CD4-positive, alpha-beta T cell treated with Interferon gamma for 1 hour (primary cell): Measurements from ENCODE around the gene OMG.
"Not testable (repeated sequence)": the region's sequence is repeated elsewhere in the genome, so short reads cannot be mapped to it uniquely, and the experiment has no call there.

Source experiments
- DNase-seq: peaks from one replicate; pipeline ENCODE4 v3.0.0-alpha.2; 2020

The OMG gene

GRCh38 chr17:31297090-31297489, at the start of gene OMG:
Gene OMG (minus strand): TSS chr17:31297239. CDS start chr17:31296331, 908 bp downstream.
- no peak for DNase-seq

- not testable (repeated sequence) for DNase-seq
These were observed 48.2 kb upstream of the OMG start for GRCh38 chr17:31345191-31345747.

- no peak for DNase-seq
These were observed 43.0 kb upstream of the OMG start for GRCh38 chr17:31339906-31340661.

GRCh38 chr17:31329221-31329620, 32.2 kb upstream of the OMG start:
- no peak for DNase-seq

- DNase-seq: no peak
These were observed 31.1 kb upstream of the OMG start for GRCh38 chr17:31328160-31328535.

GRCh38 chr17:31327534-31328159, 30.6 kb upstream of the OMG start:
- no peak for DNase-seq

GRCh38 chr17:31323551-31323950, 26.5 kb upstream of the OMG start:
- no peak for DNase-seq

GRCh38 chr17:31321966-31322365, 24.9 kb upstream of the OMG start:
- peak; percentile 35 for DNase-seq

GRCh38 chr17:31321481-31321880, 24.4 kb upstream of the OMG start, which contains the start of gene EVI2A:
Gene EVI2A (minus strand): TSS chr17:31321622. CDS start chr17:31319013, 2,609 bp downstream.
- peak; percentile 87 for DNase-seq

- DNase-seq: no peak
These were observed 23.8 kb upstream of the OMG start for GRCh38 chr17:31320791-31321190.

GRCh38 chr17:31320241-31320640, 23.2 kb upstream of the OMG start:
- no peak for DNase-seq

- no peak for DNase-seq
These were observed 22.0 kb upstream of the OMG start for GRCh38 chr17:31318851-31319661.

- DNase-seq: peak; percentile 67
These were observed 21.3 kb upstream of the OMG start for GRCh38 chr17:31318298-31318801.

- DNase-seq: no peak
These were observed 17.7 kb upstream of the OMG start for GRCh38 chr17:31314782-31315100.

- no peak for DNase-seq
These were observed 17.1 kb upstream of the OMG start, which contains the start of gene EVI2B for GRCh38 chr17:31313982-31314781. Gene EVI2B (minus strand): TSS chr17:31314054. CDS start chr17:31305609, 8,445 bp downstream.

- DNase-seq: peak; percentile 42
These were observed 15.2 kb upstream of the OMG start for GRCh38 chr17:31312223-31312622.

GRCh38 chr17:31311526-31311925, 14.5 kb upstream of the OMG start:
- DNase-seq: no peak

GRCh38 chr17:31310886-31311285, 13.8 kb upstream of the OMG start:
- peak; percentile 26 for DNase-seq

GRCh38 chr17:31310260-31310659, 13.2 kb upstream of the OMG start:
- DNase-seq: peak; percentile 78

GRCh38 chr17:31309556-31309955, 12.5 kb upstream of the OMG start:
- DNase-seq: no peak

- no peak for DNase-seq
These were observed 11.6 kb upstream of the OMG start for GRCh38 chr17:31308372-31309334.
